ENCODE measurements around the gene KLHL30.

DNA sequence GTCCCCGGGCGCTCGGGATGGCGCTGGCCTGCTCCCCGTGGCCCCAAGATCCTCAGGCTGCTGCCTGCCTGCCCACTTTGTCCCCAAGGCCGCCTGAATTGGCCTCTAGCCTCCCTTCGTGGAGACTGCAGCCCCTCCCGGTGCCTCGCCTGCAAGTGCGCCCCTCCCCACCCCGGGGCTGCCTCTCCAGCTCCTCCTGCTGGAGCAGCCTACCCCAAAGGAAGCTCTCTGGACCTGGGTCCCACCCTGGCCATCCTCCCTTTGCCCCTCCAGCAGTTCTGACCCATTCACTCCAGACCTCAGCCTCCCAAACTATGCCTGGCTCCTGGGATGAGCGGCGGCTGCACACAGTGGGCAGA, 32.1 kb upstream of the KLHL30 start:
- TF ChIP-seq POLR2AphosphoS5 (IDR thresholded peaks at IDR 0.05; ENCODE audit: insufficient read depth in 1 of 2, low read depth in 1 of 2) (no peak), POLR2A (IDR thresholded peaks at IDR 0.05) (no peak)
- TF ChIP-seq, protein P1, sequence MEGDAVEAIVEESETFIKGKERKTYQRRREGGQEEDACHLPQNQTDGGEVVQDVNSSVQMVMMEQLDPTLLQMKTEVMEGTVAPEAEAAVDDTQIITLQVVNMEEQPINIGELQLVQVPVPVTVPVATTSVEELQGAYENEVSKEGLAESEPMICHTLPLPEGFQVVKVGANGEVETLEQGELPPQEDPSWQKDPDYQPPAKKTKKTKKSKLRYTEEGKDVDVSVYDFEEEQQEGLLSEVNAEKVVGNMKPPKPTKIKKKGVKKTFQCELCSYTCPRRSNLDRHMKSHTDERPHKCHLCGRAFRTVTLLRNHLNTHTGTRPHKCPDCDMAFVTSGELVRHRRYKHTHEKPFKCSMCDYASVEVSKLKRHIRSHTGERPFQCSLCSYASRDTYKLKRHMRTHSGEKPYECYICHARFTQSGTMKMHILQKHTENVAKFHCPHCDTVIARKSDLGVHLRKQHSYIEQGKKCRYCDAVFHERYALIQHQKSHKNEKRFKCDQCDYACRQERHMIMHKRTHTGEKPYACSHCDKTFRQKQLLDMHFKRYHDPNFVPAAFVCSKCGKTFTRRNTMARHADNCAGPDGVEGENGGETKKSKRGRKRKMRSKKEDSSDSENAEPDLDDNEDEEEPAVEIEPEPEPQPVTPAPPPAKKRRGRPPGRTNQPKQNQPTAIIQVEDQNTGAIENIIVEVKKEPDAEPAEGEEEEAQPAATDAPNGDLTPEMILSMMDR (IDR thresholded peaks at IDR 0.05), result no peak

All from vagina (tissue), 2 donors.